Measurements from ENCODE around the gene RAP1B. TPM values are rescaled to one million over a fixed set of nuclear protein-coding genes. Genes with fewer than 3 reads are reported as not detected.

Gene RAP1B
- polyA plus RNA-seq (178 to 274 TPM (median 235 TPM) in 3 replicates), polyA minus RNA-seq (29.0 to 135 TPM (median 49.9 TPM) in 3 replicates)
- 374 TPM for polyA plus RNA-seq (2011; ENCODE audit: low read depth)
- polyA plus RNA-seq (2011; cell fraction: cytosol; rRNA removed): 150 and 330 TPM in 2 replicates
- 125 and 137 TPM in 2 replicates for polyA plus RNA-seq (2011; cell fraction: nucleus; rRNA removed)
- polyA plus RNA-seq (2012; ENCODE audit: low replicate concordance): 166 and 170 TPM in 2 replicates
- 131 TPM for polyA minus RNA-seq (2011; cell fraction: cytosol; rRNA and poly(A)+ RNA removed)
- polyA minus RNA-seq (2011; cell fraction: nucleus; rRNA and poly(A)+ RNA removed): 33.7 and 87.2 TPM in 2 replicates

DNA sequence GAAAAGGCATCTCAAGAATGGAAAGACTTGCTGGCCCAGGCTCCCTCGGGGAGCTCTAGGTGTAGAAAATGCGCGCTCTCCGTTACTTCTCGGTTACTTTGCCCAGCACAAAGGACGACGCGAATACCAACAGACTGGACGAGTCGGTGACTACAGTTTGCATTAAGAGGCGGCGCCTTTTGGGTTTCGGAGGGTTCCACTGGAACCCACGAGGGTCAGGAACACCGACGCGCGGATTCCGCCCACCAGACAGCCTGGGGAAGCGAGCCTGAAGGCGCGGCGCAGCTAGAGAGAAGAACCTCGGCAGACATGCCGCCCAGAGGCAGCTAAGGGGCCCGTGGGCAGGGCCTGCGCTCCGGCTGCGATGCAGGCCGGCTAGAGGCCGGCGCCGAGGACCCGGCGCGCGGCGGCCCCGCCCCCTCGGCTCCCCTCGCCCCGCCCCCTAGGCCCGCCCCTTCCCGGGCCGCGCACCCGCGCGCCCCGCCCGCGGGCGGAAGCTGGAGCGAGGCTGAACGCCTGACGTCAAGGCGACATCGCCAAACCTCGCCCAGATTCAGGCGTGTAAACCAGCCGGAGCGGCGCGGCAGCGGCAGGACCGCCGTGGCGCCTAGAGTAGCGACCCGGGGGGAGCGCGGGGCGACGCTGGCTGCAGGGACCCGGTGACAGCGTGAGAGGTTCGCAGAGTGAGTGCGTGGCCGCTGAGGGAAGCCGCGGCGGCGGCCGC, at the start of gene RAP1B:
RAP1B (plus strand) TSS at position 530 of the 724 bp plus-strand sequence. CDS start 37,826 bp downstream, outside the sequence.
- Histone ChIP-seq H4K20me1 (ENCODE audit: control insufficient read depth, extremely low read depth, insufficient read depth, low read length) (peaks cover 16% of the 10 kb centered on the region), H3K9me1 (ENCODE audit: control insufficient read depth, extremely low read depth, insufficient read depth, low read length) (peaks cover 3% of the 10 kb centered on the region), H3K9ac (ENCODE audit: control insufficient read depth, extremely low read depth, insufficient read depth, low read length) (peak within 1 kb of the TSS; percentile 89), H3K4me3 (ENCODE audit: control insufficient read depth in 2 of 3, extremely low read depth in 1 of 3, insufficient read depth in 2 of 3, low read depth in 1 of 3, low read length in 3 of 3) (peak within 1 kb of the TSS; percentile 72 to 84 (median 76)), H3K4me2 (ENCODE audit: control insufficient read depth, extremely low read depth, insufficient read depth, low read depth, low read length) (peak within 1 kb of the TSS; percentile 100), H3K27me3 (ENCODE audit: control insufficient read depth, extremely low read depth, insufficient read depth, low read length) (no peaks in the 10 kb centered on the region), H3K36me3 (ENCODE audit: control insufficient read depth in 2 of 2, extremely low read depth in 1 of 2, insufficient read depth in 2 of 2, low read length in 2 of 2) (peaks cover 2 to 11% of the 10 kb centered on the region in 2 experiments), H3K4me1 (ENCODE audit: control insufficient read depth, extremely low read depth, insufficient read depth, low read length) (peaks cover 30% of the 10 kb centered on the region), H3K27ac (ENCODE audit: control insufficient read depth, insufficient read depth, low read length) (peak within 1 kb of the TSS; percentile 93), H2AFZ (ENCODE audit: control insufficient read depth, low read length) (peak within 1 kb of the TSS; percentile 83), H3K79me2 (ENCODE audit: control insufficient read depth, insufficient read depth, low read length) (peaks cover 45% of the 10 kb centered on the region), H3K9me3 (ENCODE audit: control insufficient read depth, low read depth, low read length) (no peaks in the 10 kb centered on the region)
- dilution Hi-C loops (cut with MboI; ENCODE audit: extremely low pct_ligation_motif_present, low sequenced_read_pairs): no loop called here
- TF ChIP-seq, protein P1, sequence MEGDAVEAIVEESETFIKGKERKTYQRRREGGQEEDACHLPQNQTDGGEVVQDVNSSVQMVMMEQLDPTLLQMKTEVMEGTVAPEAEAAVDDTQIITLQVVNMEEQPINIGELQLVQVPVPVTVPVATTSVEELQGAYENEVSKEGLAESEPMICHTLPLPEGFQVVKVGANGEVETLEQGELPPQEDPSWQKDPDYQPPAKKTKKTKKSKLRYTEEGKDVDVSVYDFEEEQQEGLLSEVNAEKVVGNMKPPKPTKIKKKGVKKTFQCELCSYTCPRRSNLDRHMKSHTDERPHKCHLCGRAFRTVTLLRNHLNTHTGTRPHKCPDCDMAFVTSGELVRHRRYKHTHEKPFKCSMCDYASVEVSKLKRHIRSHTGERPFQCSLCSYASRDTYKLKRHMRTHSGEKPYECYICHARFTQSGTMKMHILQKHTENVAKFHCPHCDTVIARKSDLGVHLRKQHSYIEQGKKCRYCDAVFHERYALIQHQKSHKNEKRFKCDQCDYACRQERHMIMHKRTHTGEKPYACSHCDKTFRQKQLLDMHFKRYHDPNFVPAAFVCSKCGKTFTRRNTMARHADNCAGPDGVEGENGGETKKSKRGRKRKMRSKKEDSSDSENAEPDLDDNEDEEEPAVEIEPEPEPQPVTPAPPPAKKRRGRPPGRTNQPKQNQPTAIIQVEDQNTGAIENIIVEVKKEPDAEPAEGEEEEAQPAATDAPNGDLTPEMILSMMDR (optimal IDR thresholded peaks at IDR 0.05 in 1 of 3, IDR thresholded peaks at IDR 0.05 in 1 of 3, conservative IDR thresholded peaks at IDR 0.05 in 1 of 3; ENCODE audit: extremely low read depth in 1 of 3, insufficient read depth in 2 of 3, low read length in 3 of 3): no peak
- TF ChIP-seq EZH2 (IDR thresholded peaks at IDR 0.05; ENCODE audit: low read length): no peak
- peak; percentile 36 for FAIRE-seq
- no peak for DNase-seq (ENCODE audit: low read depth, low spot score)

DNA sequence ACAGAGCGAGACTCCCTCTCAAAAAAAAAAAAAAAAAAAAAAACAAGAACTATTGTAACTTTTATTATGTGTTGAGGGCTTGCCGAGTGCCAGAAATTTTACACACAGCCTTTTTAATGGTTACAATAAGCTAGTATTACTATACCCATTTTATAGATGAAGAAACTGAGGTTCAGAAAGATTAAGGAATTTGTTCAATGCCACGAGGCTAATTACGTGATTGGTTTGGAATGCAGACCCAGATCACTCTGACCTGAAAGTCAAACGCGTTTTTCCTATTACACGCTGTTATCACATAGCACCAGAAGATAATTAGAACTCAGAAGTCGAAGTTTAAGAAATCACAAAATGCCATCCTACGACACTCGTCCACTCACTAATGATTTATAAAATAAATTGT, 48.9 kb upstream of the RAP1B start:
- dilution Hi-C loops (cut with MboI; ENCODE audit: extremely low pct_ligation_motif_present, low sequenced_read_pairs): no loop called here
- Histone ChIP-seq H3K9me3 (ENCODE audit: control insufficient read depth, low read depth, low read length) (no peaks in the 10 kb centered on the region), H3K9me1 (ENCODE audit: control insufficient read depth, extremely low read depth, insufficient read depth, low read length) (no peaks in the 10 kb centered on the region), H3K27ac (ENCODE audit: control insufficient read depth, insufficient read depth, low read length) (no peak overlapping the region), H3K4me1 (ENCODE audit: control insufficient read depth, extremely low read depth, insufficient read depth, low read length) (peaks cover 29% of the 10 kb centered on the region), H2AFZ (ENCODE audit: control insufficient read depth, low read length) (no peak overlapping the region), H3K36me3 (ENCODE audit: control insufficient read depth in 2 of 2, extremely low read depth in 1 of 2, insufficient read depth in 2 of 2, low read length in 2 of 2) (no peaks in the 10 kb centered on the region), H3K79me2 (ENCODE audit: control insufficient read depth, insufficient read depth, low read length) (no peaks in the 10 kb centered on the region), H3K4me2 (ENCODE audit: control insufficient read depth, extremely low read depth, insufficient read depth, low read depth, low read length) (no peak overlapping the region), H3K27me3 (ENCODE audit: control insufficient read depth, extremely low read depth, insufficient read depth, low read length) (no peaks in the 10 kb centered on the region), H3K9ac (ENCODE audit: control insufficient read depth, extremely low read depth, insufficient read depth, low read length) (no peak overlapping the region), H4K20me1 (ENCODE audit: control insufficient read depth, extremely low read depth, insufficient read depth, low read length) (no peaks in the 10 kb centered on the region), H3K4me3 (ENCODE audit: control insufficient read depth in 2 of 3, extremely low read depth in 1 of 3, insufficient read depth in 2 of 3, low read depth in 1 of 3, low read length in 3 of 3) (no peak overlapping the region)
- no peak for FAIRE-seq
- no peak for TF ChIP-seq EZH2 (IDR thresholded peaks at IDR 0.05; ENCODE audit: low read length)
- TF ChIP-seq, protein P1 (optimal IDR thresholded peaks at IDR 0.05 in 1 of 3, IDR thresholded peaks at IDR 0.05 in 1 of 3, conservative IDR thresholded peaks at IDR 0.05 in 1 of 3; ENCODE audit: extremely low read depth in 1 of 3, insufficient read depth in 2 of 3, low read length in 3 of 3): no peak
- no peak for DNase-seq (ENCODE audit: low read depth, low spot score)
